ENCODE measurements around the gene PIP.

GRCh38 chr7:143126146-143126545 is 5.7 kb upstream of the PIP start:
- TF ChIP-seq, protein P1, sequence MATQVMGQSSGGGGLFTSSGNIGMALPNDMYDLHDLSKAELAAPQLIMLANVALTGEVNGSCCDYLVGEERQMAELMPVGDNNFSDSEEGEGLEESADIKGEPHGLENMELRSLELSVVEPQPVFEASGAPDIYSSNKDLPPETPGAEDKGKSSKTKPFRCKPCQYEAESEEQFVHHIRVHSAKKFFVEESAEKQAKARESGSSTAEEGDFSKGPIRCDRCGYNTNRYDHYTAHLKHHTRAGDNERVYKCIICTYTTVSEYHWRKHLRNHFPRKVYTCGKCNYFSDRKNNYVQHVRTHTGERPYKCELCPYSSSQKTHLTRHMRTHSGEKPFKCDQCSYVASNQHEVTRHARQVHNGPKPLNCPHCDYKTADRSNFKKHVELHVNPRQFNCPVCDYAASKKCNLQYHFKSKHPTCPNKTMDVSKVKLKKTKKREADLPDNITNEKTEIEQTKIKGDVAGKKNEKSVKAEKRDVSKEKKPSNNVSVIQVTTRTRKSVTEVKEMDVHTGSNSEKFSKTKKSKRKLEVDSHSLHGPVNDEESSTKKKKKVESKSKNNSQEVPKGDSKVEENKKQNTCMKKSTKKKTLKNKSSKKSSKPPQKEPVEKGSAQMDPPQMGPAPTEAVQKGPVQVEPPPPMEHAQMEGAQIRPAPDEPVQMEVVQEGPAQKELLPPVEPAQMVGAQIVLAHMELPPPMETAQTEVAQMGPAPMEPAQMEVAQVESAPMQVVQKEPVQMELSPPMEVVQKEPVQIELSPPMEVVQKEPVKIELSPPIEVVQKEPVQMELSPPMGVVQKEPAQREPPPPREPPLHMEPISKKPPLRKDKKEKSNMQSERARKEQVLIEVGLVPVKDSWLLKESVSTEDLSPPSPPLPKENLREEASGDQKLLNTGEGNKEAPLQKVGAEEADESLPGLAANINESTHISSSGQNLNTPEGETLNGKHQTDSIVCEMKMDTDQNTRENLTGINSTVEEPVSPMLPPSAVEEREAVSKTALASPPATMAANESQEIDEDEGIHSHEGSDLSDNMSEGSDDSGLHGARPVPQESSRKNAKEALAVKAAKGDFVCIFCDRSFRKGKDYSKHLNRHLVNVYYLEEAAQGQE (IDR thresholded peaks at IDR 0.05; ENCODE audit: low read depth), result no peak
- TF ChIP-seq JUND (IDR thresholded peaks at IDR 0.05) (no peak), CTCF (IDR thresholded peaks at IDR 0.05 in 2 of 3, conservative IDR thresholded peaks at IDR 0.05 in 1 of 3; ENCODE audit: borderline replicate concordance in 1 of 3, insufficient read depth in 1 of 3, low read depth in 2 of 3, low read length in 2 of 3) (no peak)

Measured in HCT116 (cell line).